ENCODE data around the gene L3HYPDH.

L3HYPDH gene

GRCh38 chr14:59483819-59484638, at the start of gene L3HYPDH, which contains the start of gene JKAMP:
TSS of gene L3HYPDH (minus strand) at chr14:59484408. CDS start at chr14:59484316, 92 bp downstream.
TSS of gene JKAMP (plus strand) at chr14:59484517. CDS start at chr14:59484590, 73 bp downstream.
- FAIRE-seq (no peak), DNase-seq (ENCODE audit: low spot score) (peak; percentile 73)

DNA sequence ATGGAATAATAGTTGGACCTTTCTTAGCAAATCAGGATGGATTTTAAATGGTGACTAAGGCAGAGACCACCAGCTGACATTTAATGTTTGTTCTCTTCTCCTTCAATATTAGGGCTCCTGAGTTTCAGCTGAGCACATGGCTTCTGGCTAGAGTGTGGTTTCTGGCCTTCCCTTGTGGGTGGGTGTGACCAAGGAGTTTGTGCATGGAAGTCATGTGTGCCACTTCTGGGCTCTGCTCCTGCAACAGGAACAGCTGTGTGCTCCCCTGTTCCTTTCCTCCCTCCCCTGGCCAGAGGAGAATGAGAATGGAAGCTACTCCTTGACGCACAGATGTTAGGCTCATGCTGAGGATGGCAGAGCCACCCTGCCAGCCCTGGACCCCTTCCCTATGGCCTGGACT, 48.2 kb upstream of the L3HYPDH start:
- no peak for DNase-seq (ENCODE audit: low spot score)
- no peak for FAIRE-seq

- FAIRE-seq = no peak
- DNase-seq (ENCODE audit: low spot score) = no peak
Measured at GRCh38 chr14:59530349-59530748, 46.1 kb upstream of the L3HYPDH start.

- no peak for FAIRE-seq
- no peak for DNase-seq (ENCODE audit: low spot score)
Measured at GRCh38 chr14:59529189-59529588, 45.0 kb upstream of the L3HYPDH start.

DNA sequence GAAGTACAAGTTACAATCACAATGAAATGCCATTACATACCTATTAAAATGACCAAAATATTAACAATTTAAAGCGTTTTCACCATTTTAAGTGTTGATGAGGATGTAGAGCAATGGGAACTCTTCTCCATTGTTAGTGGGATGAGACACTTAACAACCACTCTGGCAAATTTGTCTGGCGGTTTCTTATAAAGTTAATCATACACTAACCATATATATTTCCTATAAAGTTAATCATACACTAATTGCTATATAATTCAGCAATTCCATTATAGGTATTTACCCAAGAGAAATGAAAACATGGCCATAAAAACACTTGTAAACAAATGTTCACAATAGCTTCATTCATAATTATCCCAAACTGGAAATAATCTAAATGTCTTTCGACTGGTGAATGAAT, 36.0 kb upstream of the L3HYPDH start:
- FAIRE-seq (no peak), DNase-seq (ENCODE audit: low spot score) (no peak)

DNA sequence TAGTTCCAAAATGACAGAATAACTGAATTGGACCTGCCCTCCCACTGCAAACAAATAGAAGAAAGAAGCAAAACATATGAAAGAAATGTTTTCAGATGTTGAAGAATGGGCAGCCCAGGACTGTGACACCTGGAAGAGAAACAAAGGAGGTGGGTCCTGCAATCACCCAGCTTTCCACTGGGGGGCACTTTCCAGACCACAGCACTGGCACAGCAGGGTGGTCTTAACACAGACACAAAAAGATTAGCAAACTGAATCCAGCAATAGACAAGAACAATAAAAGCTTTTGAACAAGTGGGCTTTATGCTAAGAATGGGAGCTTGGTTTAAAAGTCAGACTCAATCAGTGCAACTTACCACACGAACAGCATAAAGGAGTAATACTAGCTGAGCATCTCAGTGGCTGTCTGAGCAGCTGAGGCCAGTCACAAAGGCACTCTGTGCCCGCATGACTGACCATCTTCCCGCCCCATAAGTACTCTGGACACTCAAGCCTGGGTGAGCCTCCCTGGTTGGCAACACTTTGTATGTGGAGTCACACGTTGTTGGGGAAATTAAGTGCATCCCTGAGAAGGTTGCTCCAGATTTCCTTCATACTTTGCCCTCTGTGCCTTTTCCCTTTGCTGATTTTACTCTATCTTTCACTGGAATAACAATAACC, 27.8 kb upstream of the L3HYPDH start:
- DNase-seq (ENCODE audit: low spot score) (no peak), FAIRE-seq (no peak)

GRCh38 chr14:59510966-59511365, 26.8 kb upstream of the L3HYPDH start:
- no peak for DNase-seq (ENCODE audit: low spot score)
- FAIRE-seq = no peak

DNA sequence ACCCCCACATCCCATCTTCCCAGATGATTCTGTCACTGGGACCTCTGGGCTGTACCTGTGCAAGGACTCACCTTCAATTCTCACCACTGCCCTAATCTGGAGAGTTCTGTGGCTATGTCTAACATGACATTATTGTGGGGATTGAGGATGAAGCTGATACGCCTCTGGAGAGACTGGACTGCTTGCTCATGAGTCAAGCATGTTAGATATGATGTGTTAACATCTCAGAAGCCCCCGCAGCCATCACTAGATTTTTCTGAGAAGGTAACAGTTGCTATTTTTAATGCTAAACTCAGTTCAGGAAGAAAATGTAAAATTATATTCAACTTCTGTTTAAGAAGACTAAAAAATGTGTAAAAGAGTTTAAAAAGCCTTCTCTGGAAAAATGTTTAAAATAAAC, 25.8 kb upstream of the L3HYPDH start:
- FAIRE-seq = no peak
- DNase-seq (ENCODE audit: low spot score) = no peak

- FAIRE-seq (no peak), DNase-seq (ENCODE audit: low spot score) (no peak)
Measured at GRCh38 chr14:59509101-59509500, 24.9 kb upstream of the L3HYPDH start.

DNA sequence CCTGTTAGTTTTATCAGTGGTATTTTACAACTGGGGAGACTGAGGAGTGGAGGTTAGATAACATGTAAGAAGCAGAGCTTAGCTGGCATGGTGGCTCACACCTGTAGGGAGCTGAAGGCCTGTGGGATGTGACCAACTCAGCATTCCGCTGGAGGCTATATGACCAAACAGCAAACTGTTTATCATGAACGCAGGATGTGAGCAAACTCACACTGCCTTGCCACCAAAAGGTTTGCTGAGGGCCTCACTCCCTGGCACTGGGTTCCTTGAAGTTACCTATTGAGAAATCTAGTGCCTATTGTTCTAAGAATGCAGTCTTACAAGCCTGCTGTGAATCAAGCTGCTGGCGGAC, 23.5 kb upstream of the L3HYPDH start:
- no peak for DNase-seq (ENCODE audit: low spot score)
- FAIRE-seq = no peak

DNA sequence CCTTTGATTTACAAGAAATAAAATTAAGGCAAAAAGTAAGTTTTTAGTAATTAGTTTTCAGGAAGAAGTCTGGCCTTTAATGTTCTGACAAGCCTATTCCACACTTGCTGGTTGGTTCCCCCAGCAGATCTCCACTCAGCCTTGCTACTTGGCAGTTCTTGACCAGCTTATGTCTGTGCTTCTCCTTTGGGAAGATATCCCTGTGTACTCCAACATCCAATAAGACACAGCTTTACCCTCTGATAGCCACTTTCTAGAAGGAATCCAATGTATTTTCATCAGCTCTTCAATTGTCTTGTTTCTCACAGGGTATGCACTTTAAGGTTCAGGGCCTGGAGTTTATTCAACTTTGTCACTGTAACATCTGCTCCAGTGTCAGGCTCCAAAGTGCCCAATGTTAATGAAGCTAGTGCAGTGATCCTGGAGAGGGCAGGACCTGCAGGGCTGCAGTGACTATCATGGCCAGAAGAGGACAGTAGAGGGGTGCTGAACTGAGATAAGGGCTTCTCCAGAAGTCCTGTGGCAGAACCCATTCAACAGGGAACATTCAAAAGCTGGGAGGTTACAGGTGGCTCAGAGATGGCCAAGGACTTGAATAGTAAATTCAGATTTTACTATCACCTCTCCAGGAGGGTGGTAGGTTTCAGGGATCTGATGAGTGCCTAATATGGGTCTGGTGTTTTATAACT, 23.0 kb upstream of the L3HYPDH start:
- DNase-seq (ENCODE audit: low spot score) = no peak
- no peak for FAIRE-seq

DNA sequence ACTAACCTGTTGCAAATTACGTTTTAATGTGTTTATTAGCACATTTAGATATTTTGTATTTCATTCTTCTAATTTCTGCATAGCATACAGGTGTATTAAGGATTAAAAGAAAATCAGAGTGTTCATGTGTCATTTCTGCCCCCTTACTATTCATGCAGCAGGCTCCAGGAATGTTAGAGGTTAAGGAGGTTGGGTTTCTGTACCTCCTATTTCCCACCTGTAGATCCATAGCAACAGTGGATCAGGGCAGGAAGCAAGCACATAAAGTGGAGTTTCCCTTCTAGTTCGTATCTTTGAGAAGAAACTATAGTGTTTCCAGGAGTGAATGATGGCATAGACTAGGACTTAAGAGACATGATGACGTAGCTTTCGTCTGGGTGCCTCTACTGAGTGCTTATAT, 19.0 kb upstream of the L3HYPDH start:
- no peak for FAIRE-seq

GRCh38 chr14:59500732-59501131, 16.5 kb upstream of the L3HYPDH start:
- DNase-seq (ENCODE audit: low spot score) (no peak), FAIRE-seq (no peak)

More for the DNA sequence above, 19.0 kb upstream of the L3HYPDH start:
- DNase-seq (ENCODE audit: low spot score) = no peak

- DNase-seq (ENCODE audit: low spot score) (no peak), FAIRE-seq (no peak)
Measured at GRCh38 chr14:59492384-59492783, 8.2 kb upstream of the L3HYPDH start.

GRCh38 chr14:59490756-59491155, 6.5 kb upstream of the L3HYPDH start:
- DNase-seq (ENCODE audit: low spot score) (no peak), FAIRE-seq (no peak)

DNA sequence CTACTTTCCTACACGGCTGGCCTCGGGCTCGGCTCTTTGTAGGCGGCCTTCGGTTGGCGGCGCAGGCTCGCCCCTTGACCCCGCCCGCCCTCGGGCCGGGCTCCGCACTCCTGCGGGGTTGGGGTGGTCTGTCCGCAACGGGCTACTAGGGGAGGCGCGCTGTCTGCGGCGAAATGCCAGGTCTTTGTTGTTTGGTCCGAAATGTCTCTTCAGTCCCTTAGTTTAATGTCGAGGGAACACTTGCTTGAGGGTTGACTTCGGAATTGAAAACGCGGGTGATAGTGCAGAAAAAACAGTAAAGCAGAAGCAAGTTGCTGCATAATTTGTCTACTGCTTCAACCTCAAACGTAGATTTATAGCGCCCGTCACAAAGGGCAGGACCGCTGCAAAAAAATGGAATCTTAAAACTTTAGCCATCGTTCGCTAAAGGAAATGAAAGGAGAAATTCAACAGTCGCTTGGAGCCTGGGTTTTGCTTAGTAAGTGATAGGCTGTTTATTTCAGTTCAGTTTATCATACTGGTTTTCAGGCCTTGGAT, 499 bp upstream of the L3HYPDH start:
- DNase-seq (ENCODE audit: low spot score) (no peak), FAIRE-seq (no peak)

- FAIRE-seq (no peak), DNase-seq (ENCODE audit: low spot score) (peak; percentile 70)
Measured at GRCh38 chr14:59483363-59483762, 845 bp downstream of the L3HYPDH start.

DNA sequence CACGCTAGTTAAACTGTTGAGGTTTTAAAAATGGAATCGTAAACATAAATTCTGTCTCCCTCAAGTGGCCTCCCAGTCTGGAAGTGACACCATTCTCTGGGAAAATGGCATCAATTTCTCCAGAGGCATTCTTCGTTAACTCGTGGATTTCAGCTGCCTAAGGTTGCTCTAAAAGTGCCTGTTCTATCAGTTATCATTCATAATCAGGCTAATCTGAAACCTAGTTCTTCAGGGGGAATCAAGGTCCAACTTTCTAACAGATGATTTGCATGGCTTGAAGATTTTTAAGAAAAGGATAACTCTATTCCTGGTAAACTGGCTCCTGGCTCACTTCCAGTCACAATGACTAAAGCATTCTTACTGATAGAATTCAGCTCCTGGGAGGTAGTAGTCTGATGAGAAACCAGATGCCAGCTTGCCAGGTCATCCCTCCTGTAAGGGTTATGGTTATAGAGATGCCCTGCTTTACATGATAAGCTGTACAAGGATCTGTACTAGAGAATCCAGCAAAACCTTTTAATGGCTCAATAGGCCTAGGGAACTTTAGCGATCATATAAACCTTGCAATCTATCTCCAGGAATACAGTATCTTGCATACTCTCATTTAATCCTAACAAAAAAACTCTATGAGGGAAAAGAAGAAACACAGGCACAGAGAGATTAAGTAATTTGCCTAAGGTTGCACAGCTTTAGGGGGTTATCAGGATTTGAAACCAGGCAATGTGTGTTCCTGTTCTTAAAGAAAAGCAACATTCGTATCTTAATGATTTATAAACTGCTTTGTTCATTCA, 1.5 kb downstream of the L3HYPDH start:
- FAIRE-seq = peak; percentile 80

DNA sequence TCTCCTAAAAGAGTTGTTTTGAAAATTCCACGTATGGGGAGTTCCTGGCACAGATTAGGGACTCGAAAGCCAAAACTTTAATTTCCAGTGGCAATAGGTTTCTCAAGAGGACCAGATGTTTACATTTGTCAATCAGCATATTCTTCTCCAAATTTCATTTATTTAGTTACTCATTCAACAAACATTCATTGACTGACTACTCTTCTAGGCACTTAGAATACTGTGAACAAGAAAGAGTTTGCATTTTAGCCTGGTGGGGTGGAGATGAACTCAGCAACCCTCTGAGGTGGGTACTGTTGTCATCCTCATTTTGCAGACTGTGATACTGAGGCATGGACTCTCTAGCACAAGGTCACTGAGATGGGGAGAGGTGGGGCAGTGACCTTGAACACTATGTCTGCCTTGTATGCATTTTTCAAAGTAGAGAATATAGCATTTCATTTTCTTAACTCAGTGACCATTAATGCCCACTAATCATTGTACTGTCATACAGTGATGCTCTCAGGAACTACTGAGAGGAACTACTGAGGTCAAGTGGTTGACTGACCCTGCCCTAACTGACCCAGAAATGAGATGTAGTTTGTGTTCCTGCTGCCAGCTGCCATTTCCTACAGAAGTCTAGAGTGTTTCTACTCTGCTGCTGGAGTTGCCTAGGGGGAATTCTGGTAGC, 2.2 kb downstream of the L3HYPDH start:
- no peak for FAIRE-seq
- peak; percentile 52 for DNase-seq (ENCODE audit: low spot score)

More for the DNA sequence above, 1.5 kb downstream of the L3HYPDH start:
- DNase-seq (ENCODE audit: low spot score) = peak; percentile 85

DNA sequence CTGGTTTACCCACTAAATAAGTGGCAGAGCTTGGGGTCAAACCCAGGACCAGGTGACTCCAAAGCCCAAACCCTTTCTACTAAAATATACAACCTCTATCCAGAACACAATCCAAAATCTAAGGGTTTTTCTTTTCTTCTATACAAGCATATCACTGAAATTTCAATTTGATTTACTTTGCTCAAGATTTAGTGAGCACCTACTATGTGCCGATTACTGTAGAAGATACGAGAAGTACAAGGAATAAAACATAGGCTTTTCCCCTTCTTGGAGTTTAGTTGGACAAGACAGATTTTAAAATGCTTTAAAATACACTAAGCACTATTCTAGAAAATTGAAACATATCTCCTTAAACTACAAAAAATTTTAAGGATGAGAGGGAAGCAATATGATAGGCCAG, 2.8 kb downstream of the L3HYPDH start:
- FAIRE-seq = no peak

GRCh38 chr14:59480166-59480565, 4.0 kb downstream of the L3HYPDH start:
- FAIRE-seq = no peak
- DNase-seq (ENCODE audit: low spot score) = no peak

More for the DNA sequence above, 2.8 kb downstream of the L3HYPDH start:
- no peak for DNase-seq (ENCODE audit: low spot score)
